A549 (cell line): ENCODE results near the gene PARD3B. TPM values are rescaled to one million over a fixed set of nuclear protein-coding genes. Genes with fewer than 3 reads are reported as not detected.

Experiments
- ATAC-seq, 2 experiments: fragments of 200-7000 bp in 1 of 2; fragments of >200 bp in 1 of 2; cut with Nextera tagmentation in 1 of 2; cut with Tn5 transposase in 1 of 2; 3 replicates each; pipeline versions ENCODE4 v1.8.0 to v1.9.1; 2018 to 2020; ENCODE audit warnings: mild to moderate bottlenecking in 1 of 2, moderate library complexity in 1 of 2
- CTCF ChIA-PET: fragments of 300-600 bp; sonication (Branson Sonifier 250); formaldehyde crosslinking; extraction: SDS; loops from one replicate; lab custom pipeline; 2021; ENCODE audit warnings: antibody characterized with exemption, inconsistent platforms; lab: Yijun Ruan, JAX
- POLR2A ChIA-PET: fragments of 350-600 bp; formaldehyde crosslinking; extraction: SDS; loops from one replicate; lab custom pipeline; 2021; ENCODE audit warnings: antibody characterized with exemption, inconsistent platforms; lab: Yijun Ruan, JAX
- DNase-seq, 2 experiments: peaks; one replicate each; pipeline versions ENCODE4 v3.0.0 to v3.0.0-alpha.2; 2011 to 2016; ENCODE audit warnings: low read depth in 1 of 2, low spot score in 1 of 2
- FAIRE-seq: peaks from 2 replicates; lab custom pipeline; 2011; peaks lifted over from hg19 to GRCh38; lab: Jason Lieb, UNC
- H3K27ac ChIP-seq, 2 experiments: fragments of >200 bp; sonication (Bioruptor Twin); formaldehyde crosslinking; 3 replicates each; pipeline ENCODE4 v1.5.1; 2016 to 2017
- H3K4me1 ChIP-seq: fragments of >200 bp; sonication (Bioruptor Twin); formaldehyde crosslinking; 3 replicates; pipeline ENCODE4 v1.6.1; 2016
- H3K4me2 ChIP-seq: fragments of >200 bp; sonication (Bioruptor Twin); formaldehyde crosslinking; 3 replicates; pipeline ENCODE4 v1.6.1; 2016
- H3K4me3 ChIP-seq: fragments of >200 bp; sonication (Bioruptor Twin); formaldehyde crosslinking; 3 replicates; pipeline ENCODE4 v1.5.1; 2016
- H3K9me3 ChIP-seq: fragments of >200 bp; sonication (Bioruptor Twin); formaldehyde crosslinking; 3 replicates; pipeline ENCODE4 v1.6.1; 2016
- CEBPB ChIP-seq, 2 experiments: fragments of >200 bp in 1 of 2; sonication (Bioruptor Twin) in 1 of 2; formaldehyde crosslinking in 1 of 2; IDR thresholded peaks; 2 replicates each; pipeline ENCODE4 v1.6.1; 2012 to 2016
- E2F6 ChIP-seq: IDR thresholded peaks from 2 replicates; pipeline ENCODE4 v1.6.1; 2012; ENCODE audit warnings: low read depth, borderline replicate concordance
- EP300 ChIP-seq, 2 experiments: fragments of >200 bp; sonication (Bioruptor Twin); formaldehyde crosslinking; IDR thresholded peaks; 2 replicates in 1 of 2; 3 replicates in 1 of 2; pipeline ENCODE4 v1.6.1; 2016 to 2017
- FOSL2 ChIP-seq, 2 experiments: fragments of 450-650 bp in 1 of 2; fragments of >200 bp in 1 of 2; sonication (Bioruptor Twin) in 1 of 2; formaldehyde crosslinking; IDR thresholded peaks; 2 replicates each; pipeline versions ENCODE4 v1.5.0 to v1.6.1; 2016 to 2020; ENCODE audit warnings: mild to moderate bottlenecking in 1 of 2, moderate library complexity in 1 of 2
- FOXS1 ChIP-seq: fragments of 250-450 bp; sonication (Bioruptor Pico); IDR thresholded peaks from 2 replicates; pipeline ENCODE4 v1.5.0; 2020; ENCODE audit warnings: mild to moderate bottlenecking, moderate library complexity
- HOXA7 ChIP-seq: fragments of 250-450 bp; sonication (Bioruptor Pico); IDR thresholded peaks from 2 replicates; pipeline ENCODE4 v1.5.0; 2020; ENCODE audit warnings: mild to moderate bottlenecking, moderate library complexity
- HOXB5 ChIP-seq: fragments of 250-450 bp; sonication (Bioruptor Pico); IDR thresholded peaks from 2 replicates; pipeline ENCODE4 v1.5.0; 2020; ENCODE audit warnings: mild to moderate bottlenecking, moderate library complexity
- KDM5A ChIP-seq: fragments of 200-600 bp; sonication (generic); IDR thresholded peaks from 2 replicates; pipeline ENCODE4 v1.6.1; 2016; ENCODE audit warnings: antibody characterized with exemption, mild to moderate bottlenecking
- MAX ChIP-seq: IDR thresholded peaks from 2 replicates; pipeline ENCODE4 v1.6.1; 2012
- MYC ChIP-seq: IDR thresholded peaks from 2 replicates; pipeline ENCODE4 v1.6.1; 2012; ENCODE audit warnings: mild to moderate bottlenecking, inconsistent platforms, low read length, improper control_type of control experiment, borderline replicate concordance
- NFE2L2 ChIP-seq: fragments of 150-350 bp; conservative IDR thresholded peaks from 2 replicates; pipeline ENCODE4 v1.6.1; 2014; ENCODE audit warnings: low read length
- NR3C1 ChIP-seq: fragments of >200 bp; sonication (Bioruptor Twin); formaldehyde crosslinking; IDR thresholded peaks from 3 replicates; pipeline ENCODE4 v1.6.1; 2017
- PHF8 ChIP-seq: fragments of 200-600 bp; sonication (generic); IDR thresholded peaks from 2 replicates; pipeline ENCODE4 v1.6.1; 2016; ENCODE audit warnings: low read depth, mild to moderate bottlenecking, antibody characterized with exemption, moderate library complexity, borderline replicate concordance
- POLR2A ChIP-seq: IDR thresholded peaks from 2 replicates; pipeline ENCODE4 v1.6.1; 2012; ENCODE audit warnings: mild to moderate bottlenecking, low read length
- POLR2AphosphoS2 ChIP-seq: conservative IDR thresholded peaks from 2 replicates; pipeline ENCODE4 v1.6.1; 2012; ENCODE audit warnings: low read length, improper control_type of control experiment, inconsistent platforms
- RAD21 ChIP-seq, 2 experiments: fragments of >200 bp in 1 of 2; sonication (Bioruptor Twin) in 1 of 2; formaldehyde crosslinking in 1 of 2; IDR thresholded peaks in 1 of 2; conservative IDR thresholded peaks in 1 of 2; 2 replicates in 1 of 2; 3 replicates in 1 of 2; pipeline ENCODE4 v1.6.1; 2012 to 2018; ENCODE audit warnings: inconsistent platforms in 1 of 2
- REST ChIP-seq: fragments of 200-600 bp; sonication (generic); IDR thresholded peaks from 2 replicates; pipeline ENCODE4 v1.6.1; 2016; ENCODE audit warnings: antibody characterized with exemption, mild to moderate bottlenecking, moderate library complexity
- SREBF2 ChIP-seq: fragments of 450-650 bp; IDR thresholded peaks from 2 replicates; pipeline ENCODE4 v1.6.1; 2014; ENCODE audit warnings: mild to moderate bottlenecking, moderate library complexity
- TFCP2L1 ChIP-seq: fragments of 250-450 bp; sonication (Bioruptor Pico); IDR thresholded peaks from 2 replicates; pipeline ENCODE4 v1.5.0; 2021; ENCODE audit warnings: mild to moderate bottlenecking
- TP53 ChIP-seq: fragments of 250-450 bp; sonication (Bioruptor Pico); IDR thresholded peaks from 2 replicates; pipeline ENCODE4 v1.5.0; 2021; ENCODE audit warnings: mild to moderate bottlenecking, moderate library complexity
- ZC3H11A ChIP-seq: fragments of 450-650 bp; IDR thresholded peaks from 2 replicates; pipeline ENCODE4 v1.6.1; 2014; ENCODE audit warnings: antibody characterized with exemption, mild to moderate bottlenecking
- ZFP36 ChIP-seq: fragments of 450-650 bp; IDR thresholded peaks from 2 replicates; pipeline ENCODE4 v1.6.1; 2014; ENCODE audit warnings: borderline replicate concordance; ENCODE audit not compliant: partially characterized antibody
- WGBS: methylation state at CpG from one replicate; pipeline ENCODE4 v1.1.6; 2017; ENCODE audit errors: missing lambda C conversion rate; 5-methylcytosine and 5-hydroxymethylcytosine counted together
- polyA plus RNA-seq, 4 experiments: library from polyadenylated mRNA; depleted of rRNA in 3 of 4; stranded (reverse); fragments of >200 nt; fragmentation: RNase III in 1 of 4; extraction: RNeasy Plus Mini Kit Qiagen cat#74134 plus additional on column Dnase treatment in 1 of 4; gene quantifications; 2 replicates in 3 of 4; 3 replicates in 1 of 4; pipeline ENCODE4 v1.2.3, GENCODE V29; 2011 to 2017
- TF ChIP-seq, protein P1 (sequence below): fragments of >200 bp; sonication (Bioruptor Twin); formaldehyde crosslinking; IDR thresholded peaks from 3 replicates; pipeline ENCODE4 v1.5.1; 2016
- TF ChIP-seq, protein P2 (sequence below): fragments of 150-350 bp; IDR thresholded peaks from 2 replicates; pipeline ENCODE4 v1.6.1; 2014; ENCODE audit warnings: low read depth, mild to moderate bottlenecking, low read length
- TF ChIP-seq, protein P3 (sequence below): fragments of 250-450 bp; sonication (Bioruptor Pico); IDR thresholded peaks from 2 replicates; pipeline ENCODE4 v1.5.0; 2020; ENCODE audit warnings: low read depth, mild to moderate bottlenecking, moderate library complexity

The PARD3B gene
- polyA plus RNA-seq, 2 of the 4 experiments (the other 2 are of a cell fraction): 1.2 to 2.4 TPM

DNA sequence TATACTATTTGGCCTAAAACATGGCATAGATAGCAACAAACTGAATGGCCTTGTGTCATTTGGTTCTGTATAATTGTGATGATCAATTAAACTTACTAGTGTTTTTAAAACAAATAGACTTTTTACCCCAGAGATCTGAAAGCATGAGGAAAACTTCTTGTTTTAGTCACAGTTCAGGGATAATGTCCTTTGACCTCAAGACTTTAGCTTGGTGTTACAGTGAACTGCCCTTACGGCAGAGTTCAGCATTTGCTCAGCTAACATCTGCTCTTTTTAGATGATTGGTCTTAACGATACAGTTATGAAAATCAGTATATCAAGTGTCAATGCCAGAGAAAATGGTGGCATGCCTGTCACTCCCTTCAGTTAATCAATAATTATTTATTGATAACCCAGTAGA is 429.2 kb downstream of the PARD3B start:
- POLR2A ChIA-PET: no interaction called here
- DNase-seq: no peak
- no peak for ATAC-seq
- H3K4me2 ChIP-seq: no peak overlapping the region
- no peaks in the 10 kb centered on the region for H3K4me1 ChIP-seq
- H3K4me3 ChIP-seq: no peak overlapping the region
- no peaks in the 10 kb centered on the region for H3K9me3 ChIP-seq
- CTCF ChIA-PET: no interaction called here
- 73% methylated on average over 2 of the region's 2 CpGs for WGBS
- no peak for FAIRE-seq
- TF ChIP-seq KDM5A: no peak
- no peak for TF ChIP-seq PHF8
- TF ChIP-seq MYC: no peak
- TF ChIP-seq MAX: no peak
- TF ChIP-seq POLR2A: no peak
- no peak for TF ChIP-seq HOXB5 (CRISPR knock-in tag)
- no peak for TF ChIP-seq TP53 (CRISPR knock-in tag)
- no peak for TF ChIP-seq TFCP2L1 (CRISPR knock-in tag)
- no peak for TF ChIP-seq REST
- TF ChIP-seq NR3C1: no peak
- no peak for TF ChIP-seq NFE2L2
- TF ChIP-seq, protein P1, sequence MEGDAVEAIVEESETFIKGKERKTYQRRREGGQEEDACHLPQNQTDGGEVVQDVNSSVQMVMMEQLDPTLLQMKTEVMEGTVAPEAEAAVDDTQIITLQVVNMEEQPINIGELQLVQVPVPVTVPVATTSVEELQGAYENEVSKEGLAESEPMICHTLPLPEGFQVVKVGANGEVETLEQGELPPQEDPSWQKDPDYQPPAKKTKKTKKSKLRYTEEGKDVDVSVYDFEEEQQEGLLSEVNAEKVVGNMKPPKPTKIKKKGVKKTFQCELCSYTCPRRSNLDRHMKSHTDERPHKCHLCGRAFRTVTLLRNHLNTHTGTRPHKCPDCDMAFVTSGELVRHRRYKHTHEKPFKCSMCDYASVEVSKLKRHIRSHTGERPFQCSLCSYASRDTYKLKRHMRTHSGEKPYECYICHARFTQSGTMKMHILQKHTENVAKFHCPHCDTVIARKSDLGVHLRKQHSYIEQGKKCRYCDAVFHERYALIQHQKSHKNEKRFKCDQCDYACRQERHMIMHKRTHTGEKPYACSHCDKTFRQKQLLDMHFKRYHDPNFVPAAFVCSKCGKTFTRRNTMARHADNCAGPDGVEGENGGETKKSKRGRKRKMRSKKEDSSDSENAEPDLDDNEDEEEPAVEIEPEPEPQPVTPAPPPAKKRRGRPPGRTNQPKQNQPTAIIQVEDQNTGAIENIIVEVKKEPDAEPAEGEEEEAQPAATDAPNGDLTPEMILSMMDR: no peak
- TF ChIP-seq FOSL2 (IDR thresholded peaks at IDR 0.05): no peak
- TF ChIP-seq FOSL2 (CRISPR knock-in tag; IDR thresholded peaks at IDR 0.05): no peak
- no peak for TF ChIP-seq ZC3H11A
- no peak for TF ChIP-seq E2F6
- TF ChIP-seq CEBPB (IDR thresholded peaks at IDR 0.05): no peak
- no peak overlapping the region for H3K27ac ChIP-seq

DNA sequence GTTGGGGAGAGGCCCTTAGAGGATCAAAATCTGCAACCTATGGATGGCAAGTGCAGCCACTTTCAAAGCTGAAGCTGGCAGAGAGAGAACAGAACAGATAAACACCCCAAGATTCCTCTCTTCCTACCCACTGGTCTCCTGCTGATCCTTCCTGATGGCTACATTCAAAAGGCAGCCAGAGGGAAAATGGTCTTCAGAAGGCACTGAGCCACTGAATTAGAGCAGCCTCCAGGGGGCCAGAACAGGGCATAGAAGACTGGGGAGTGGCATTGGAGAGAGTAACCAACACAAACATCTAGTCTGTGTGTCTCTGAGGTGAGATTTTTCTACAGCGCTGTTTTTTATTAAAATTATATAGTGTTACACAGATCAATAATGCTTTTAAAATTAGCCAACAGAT is 432.6 kb downstream of the PARD3B start:
- TF ChIP-seq ZFP36 (no peak), HOXA7 (CRISPR knock-in tag) (no peak), SREBF2 (no peak), POLR2AphosphoS2 (no peak), EP300 (IDR thresholded peaks at IDR 0.05) (no peak), RAD21 (conservative IDR thresholded peaks at IDR 0.05 in 1 of 2, IDR thresholded peaks at IDR 0.05 in 1 of 2) (no peak), FOXS1 (CRISPR knock-in tag) (no peak), NR3C1 (no peak)
- TF ChIP-seq, protein P2, sequence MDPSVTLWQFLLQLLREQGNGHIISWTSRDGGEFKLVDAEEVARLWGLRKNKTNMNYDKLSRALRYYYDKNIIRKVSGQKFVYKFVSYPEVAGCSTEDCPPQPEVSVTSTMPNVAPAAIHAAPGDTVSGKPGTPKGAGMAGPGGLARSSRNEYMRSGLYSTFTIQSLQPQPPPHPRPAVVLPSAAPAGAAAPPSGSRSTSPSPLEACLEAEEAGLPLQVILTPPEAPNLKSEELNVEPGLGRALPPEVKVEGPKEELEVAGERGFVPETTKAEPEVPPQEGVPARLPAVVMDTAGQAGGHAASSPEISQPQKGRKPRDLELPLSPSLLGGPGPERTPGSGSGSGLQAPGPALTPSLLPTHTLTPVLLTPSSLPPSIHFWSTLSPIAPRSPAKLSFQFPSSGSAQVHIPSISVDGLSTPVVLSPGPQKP: no peak
- TF ChIP-seq, protein P1: no peak
- TF ChIP-seq, protein P3, sequence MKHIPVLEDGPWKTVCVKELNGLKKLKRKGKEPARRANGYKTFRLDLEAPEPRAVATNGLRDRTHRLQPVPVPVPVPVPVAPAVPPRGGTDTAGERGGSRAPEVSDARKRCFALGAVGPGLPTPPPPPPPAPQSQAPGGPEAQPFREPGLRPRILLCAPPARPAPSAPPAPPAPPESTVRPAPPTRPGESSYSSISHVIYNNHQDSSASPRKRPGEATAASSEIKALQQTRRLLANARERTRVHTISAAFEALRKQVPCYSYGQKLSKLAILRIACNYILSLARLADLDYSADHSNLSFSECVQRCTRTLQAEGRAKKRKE (CRISPR knock-in tag): no peak
- no peak overlapping the region for H3K4me2 ChIP-seq
- FAIRE-seq (no peak), ATAC-seq (peak in 1 of 2 experiments; percentile 55; a peak in 3 of 6 replicates), DNase-seq (peak in 1 of 2 experiments; percentile 5)
- peaks cover 7% of the 10 kb centered on the region; the same call in 2 of the 3 replicates for H3K4me1 ChIP-seq
- POLR2A ChIA-PET: no interaction called here
- CTCF ChIA-PET: no interaction called here
- 4% methylated on average over 1 of the region's 1 CpG for WGBS
- H3K27ac ChIP-seq: no peak overlapping the region
- no peak overlapping the region for H3K4me3 ChIP-seq
- no peaks in the 10 kb centered on the region for H3K9me3 ChIP-seq
